SK-N-MC (cell line): ENCODE measurements around the gene DDIT4L.

Source experiments
- EZH2 ChIP-seq: fragments of 200-600 bp; sonication (generic); IDR thresholded peaks from one replicate; pipeline ENCODE4 v1.6.1; 2017; ENCODE audit warnings: antibody characterized with exemption
- FOXP2 ChIP-seq: optimal IDR thresholded peaks from 2 replicates; pipeline ENCODE3; 2011; ENCODE audit warnings: mild to moderate bottlenecking, moderate library complexity; ENCODE audit not compliant: insufficient read depth; ENCODE audit errors: extremely low read length, control extremely low read depth
- POLR2AphosphoS5 ChIP-seq: IDR thresholded peaks from 2 replicates; pipeline ENCODE4 v1.6.1; 2012; ENCODE audit warnings: mild to moderate bottlenecking, low read depth, low read length, borderline replicate concordance

DNA sequence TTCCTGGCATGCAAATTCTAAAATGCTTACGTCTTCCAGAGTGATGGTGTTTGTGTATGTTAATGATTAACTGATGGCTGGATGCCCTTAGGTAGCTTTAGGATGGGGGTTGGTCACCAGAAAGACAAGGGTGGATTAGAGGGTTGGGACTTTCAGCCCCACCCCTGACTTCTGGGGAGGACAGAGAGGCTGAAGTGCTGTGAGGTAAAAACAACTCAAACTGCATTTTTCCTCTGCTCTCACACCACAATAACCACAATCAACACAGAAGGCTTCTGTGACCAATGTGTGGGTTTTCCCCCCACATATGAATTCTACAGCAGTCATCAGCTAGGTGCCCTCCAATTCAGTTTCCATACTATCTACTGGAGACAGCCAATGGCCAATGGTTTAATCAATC is 18.7 kb upstream of the DDIT4L start:
- TF ChIP-seq EZH2 (no peak), POLR2AphosphoS5 (no peak), FOXP2 (no peak)
